Fibroblast of peridontal ligament (primary cell): ENCODE results near the gene ABCB7.
A peak's percentile ranks its signal among the peaks of the same experiment; 100 is the strongest.
"Not testable (repeated sequence)": the region's sequence is repeated elsewhere in the genome, so short reads cannot be mapped to it uniquely, and the experiment has no call there.

Experiments
- DNase-seq: peaks from one replicate; pipeline ENCODE4 v3.0.0-alpha.2; 2010; ENCODE audit errors: extremely low read depth

The ABCB7 gene

GRCh38 chrX:75155827-75156525 lies at the start of gene ABCB7:
Gene ABCB7, minus strand, starts transcription at chrX:75156283. Its CDS starts 11 bp downstream, at chrX:75156272.
- peak; percentile 78 for DNase-seq

- not testable (repeated sequence) for DNase-seq
Observed at GRCh38 chrX:75188415-75189206, 32.5 kb upstream of the ABCB7 start.

GRCh38 chrX:75181721-75182120 lies 25.6 kb upstream of the ABCB7 start:
- DNase-seq = peak; percentile 16

GRCh38 chrX:75179536-75180293 lies 23.6 kb upstream of the ABCB7 start:
- DNase-seq = not testable (repeated sequence)

- DNase-seq = not testable (repeated sequence)
Observed at GRCh38 chrX:75172257-75172890, 16.3 kb upstream of the ABCB7 start.

- no peak for DNase-seq
Observed at GRCh38 chrX:75158054-75158453, 2.0 kb upstream of the ABCB7 start.

- peak; percentile 54 for DNase-seq
Observed at GRCh38 chrX:75156531-75156945, 455 bp upstream of the ABCB7 start.

- peak; percentile 11 for DNase-seq
Observed at GRCh38 chrX:75155447-75155826, 646 bp downstream of the ABCB7 start.

GRCh38 chrX:75154871-75155270 lies 1.2 kb downstream of the ABCB7 start:
- no peak for DNase-seq

GRCh38 chrX:75151827-75152592 lies 4.1 kb downstream of the ABCB7 start:
- no peak for DNase-seq

GRCh38 chrX:75149654-75150053 lies 6.4 kb downstream of the ABCB7 start:
- no peak for DNase-seq

- DNase-seq = no peak
Observed at GRCh38 chrX:75132672-75133071, 23.4 kb downstream of the ABCB7 start.

- DNase-seq = no peak
Observed at GRCh38 chrX:75131973-75132627, 24.0 kb downstream of the ABCB7 start.

GRCh38 chrX:75129069-75129468 lies 27.0 kb downstream of the ABCB7 start:
- DNase-seq = not testable (repeated sequence)

GRCh38 chrX:75118296-75118695 lies 37.8 kb downstream of the ABCB7 start:
- DNase-seq = peak; percentile 0

- no peak for DNase-seq
Observed at GRCh38 chrX:75115707-75116413, 40.2 kb downstream of the ABCB7 start.

- DNase-seq = no peak
Observed at GRCh38 chrX:75114638-75115037, 41.4 kb downstream of the ABCB7 start.

GRCh38 chrX:75113664-75114063 lies 42.4 kb downstream of the ABCB7 start:
- DNase-seq = no peak

GRCh38 chrX:75107863-75108509 lies 48.1 kb downstream of the ABCB7 start:
- DNase-seq = no peak
